CD4-positive, alpha-beta T cell treated with Interleukin-4 for 1 hour (primary cell): ENCODE data around the gene TWIST1.

ENCODE experiments used
- DNase-seq, 2 donors: peaks; one replicate each; pipeline ENCODE4 v3.0.0-alpha.2; 2020 to 2022

Gene TWIST1

DNA sequence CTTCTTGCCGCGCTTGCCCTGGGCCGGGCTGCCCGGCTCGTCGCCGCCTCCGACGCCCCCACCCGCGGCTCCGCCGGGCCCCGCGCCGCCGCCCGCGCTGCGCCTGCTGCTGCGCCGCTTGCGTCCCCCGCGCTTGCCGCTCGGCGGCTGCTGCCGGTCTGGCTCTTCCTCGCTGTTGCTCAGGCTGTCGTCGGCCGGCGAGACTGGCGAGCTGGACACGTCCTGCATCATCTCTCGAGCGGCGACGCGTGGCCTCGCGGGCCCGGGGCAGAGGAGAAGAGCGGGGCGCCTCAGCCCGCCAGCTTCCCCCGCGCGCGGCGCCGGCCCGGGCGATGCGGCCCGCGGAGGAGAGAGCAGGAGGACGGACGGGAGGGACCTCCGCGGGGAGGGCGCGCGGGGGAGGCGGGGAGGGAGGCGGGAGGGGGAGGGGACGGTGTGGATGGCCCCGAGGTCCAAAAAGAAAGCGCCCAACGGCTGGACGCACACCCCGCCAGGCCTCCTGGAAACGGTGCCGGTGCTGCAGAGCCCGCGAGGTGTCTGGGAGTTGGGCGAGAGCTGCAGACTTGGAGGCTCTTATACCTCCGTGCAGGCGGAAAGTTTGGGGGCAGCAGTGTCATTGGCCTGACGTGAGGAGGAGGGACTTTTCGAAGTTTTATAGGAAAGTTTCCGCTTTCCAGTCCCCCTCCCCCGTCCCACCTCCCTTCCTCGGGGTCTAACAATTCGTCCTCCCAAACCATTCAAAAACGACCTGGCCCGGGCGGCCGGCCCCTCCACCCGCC lies at the start of gene TWIST1:
Gene TWIST1 (minus strand): TSS at position 546 of the 779 bp plus-strand sequence. CDS start 315 bp downstream, at position 231.
- DNase-seq: no peak

DNA sequence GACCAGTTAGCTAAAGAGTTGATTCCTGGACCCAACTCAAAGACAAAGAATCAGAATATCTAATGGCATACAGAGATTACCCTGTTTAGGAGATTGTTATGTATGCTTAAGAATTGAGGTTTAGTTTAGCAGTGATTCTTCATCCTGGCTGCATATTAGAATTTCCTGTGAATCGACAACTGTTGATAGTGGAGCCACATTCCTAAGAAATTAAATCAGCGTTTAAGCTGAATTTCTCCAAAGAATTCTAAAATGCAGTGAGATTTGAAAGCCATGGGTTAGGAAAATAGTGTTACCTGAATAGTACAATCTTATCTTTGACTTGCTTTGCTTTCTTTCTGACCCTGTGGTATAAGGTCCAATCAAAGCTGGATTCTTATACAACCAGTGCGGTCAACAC lies 44.2 kb upstream of the TWIST1 start:
- DNase-seq: no peak

DNA sequence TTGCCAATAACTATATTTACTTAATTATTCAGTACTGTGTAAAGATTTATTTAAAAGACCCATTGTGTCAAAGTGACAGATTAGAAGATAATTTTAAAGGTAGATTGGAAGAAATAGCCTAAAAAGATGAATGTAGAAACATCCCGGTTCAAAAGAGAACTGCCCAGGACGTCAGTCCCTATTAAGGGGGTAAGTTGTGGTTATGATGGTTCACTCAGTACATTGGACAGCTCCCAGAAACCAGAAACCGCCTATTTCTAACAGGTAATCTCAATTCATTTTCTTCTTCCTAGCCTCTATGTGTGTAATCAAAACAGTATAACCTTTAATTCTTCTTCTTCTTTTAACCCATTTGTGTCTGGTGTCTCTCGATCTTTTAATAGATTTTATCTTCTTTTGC lies 29.3 kb upstream of the TWIST1 start:
- no peak for DNase-seq

DNA sequence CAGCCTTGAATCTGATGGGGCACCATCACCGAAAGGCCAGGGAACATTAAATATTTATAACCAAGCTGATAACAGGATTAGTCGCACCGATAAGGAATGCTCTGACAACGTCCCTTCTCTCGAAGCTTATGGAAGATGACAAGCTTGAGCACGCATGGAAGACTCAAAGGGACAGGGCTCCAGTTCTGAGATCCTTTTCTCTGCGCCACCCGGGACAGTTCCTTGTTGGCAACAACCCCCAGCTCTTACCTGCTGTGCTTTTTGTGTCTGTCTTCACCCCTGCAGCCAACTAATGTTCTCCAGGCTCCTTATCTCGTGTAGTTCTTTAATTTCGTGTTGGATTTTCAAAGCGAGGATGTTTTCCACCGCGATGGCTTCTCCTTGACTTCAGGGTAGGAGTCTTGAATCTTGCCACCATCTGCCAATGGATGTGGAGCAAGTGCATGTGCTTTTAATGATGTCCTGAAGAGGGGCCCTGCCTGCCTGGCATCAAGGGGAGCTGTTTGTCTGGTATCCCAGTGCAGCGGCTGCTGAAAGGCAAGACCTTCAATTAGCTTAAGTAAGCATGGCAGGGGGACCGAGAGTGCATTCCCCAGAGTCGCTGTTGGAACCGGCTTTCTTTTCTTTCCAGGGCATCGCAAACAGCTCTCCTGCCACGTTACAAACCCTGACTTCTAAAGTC lies 28.1 kb upstream of the TWIST1 start:
- DNase-seq: no peak

DNA sequence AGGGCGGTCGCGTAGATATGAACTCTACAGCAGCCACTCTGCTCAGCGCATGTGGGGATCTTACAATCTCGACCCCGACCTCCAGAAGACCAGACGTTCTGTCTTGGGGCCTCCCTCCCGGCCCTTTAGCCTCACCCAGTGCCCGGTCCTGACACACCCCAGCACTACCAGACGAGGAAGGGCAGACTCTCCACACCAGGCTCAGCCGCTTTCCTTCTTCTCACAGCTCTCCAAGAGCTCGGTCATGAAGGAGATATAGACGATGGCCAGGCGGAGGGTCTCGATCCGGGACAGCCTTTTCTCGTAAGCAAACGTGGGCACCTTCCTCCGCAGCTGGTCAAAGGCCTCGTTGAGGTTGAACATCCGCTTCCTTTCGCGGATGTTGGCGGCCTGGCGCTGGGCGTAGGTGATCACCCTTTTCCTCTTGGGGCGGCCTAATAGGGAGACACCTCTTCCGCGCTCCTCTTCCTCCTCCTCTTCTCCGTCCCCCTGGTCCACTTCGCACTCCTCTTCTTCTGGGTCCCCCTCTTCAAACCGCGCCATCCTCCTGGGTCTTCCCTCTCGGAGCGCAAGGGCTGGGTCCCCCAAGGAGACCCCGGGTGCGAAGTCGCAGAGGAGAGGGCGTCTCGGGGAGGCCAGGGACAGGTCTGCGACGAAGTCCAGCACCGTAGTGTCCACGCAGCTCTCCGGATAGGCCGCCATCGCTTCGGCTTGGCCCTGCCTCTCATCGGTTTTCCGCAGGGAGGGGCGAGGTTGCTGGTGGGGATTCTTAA lies 27.4 kb upstream of the TWIST1 start, which contains the start of gene FERD3L:
Gene FERD3L (minus strand): TSS at position 761 of the 773 bp plus-strand sequence. CDS start 59 bp downstream, at position 702.
- DNase-seq: no peak

DNA sequence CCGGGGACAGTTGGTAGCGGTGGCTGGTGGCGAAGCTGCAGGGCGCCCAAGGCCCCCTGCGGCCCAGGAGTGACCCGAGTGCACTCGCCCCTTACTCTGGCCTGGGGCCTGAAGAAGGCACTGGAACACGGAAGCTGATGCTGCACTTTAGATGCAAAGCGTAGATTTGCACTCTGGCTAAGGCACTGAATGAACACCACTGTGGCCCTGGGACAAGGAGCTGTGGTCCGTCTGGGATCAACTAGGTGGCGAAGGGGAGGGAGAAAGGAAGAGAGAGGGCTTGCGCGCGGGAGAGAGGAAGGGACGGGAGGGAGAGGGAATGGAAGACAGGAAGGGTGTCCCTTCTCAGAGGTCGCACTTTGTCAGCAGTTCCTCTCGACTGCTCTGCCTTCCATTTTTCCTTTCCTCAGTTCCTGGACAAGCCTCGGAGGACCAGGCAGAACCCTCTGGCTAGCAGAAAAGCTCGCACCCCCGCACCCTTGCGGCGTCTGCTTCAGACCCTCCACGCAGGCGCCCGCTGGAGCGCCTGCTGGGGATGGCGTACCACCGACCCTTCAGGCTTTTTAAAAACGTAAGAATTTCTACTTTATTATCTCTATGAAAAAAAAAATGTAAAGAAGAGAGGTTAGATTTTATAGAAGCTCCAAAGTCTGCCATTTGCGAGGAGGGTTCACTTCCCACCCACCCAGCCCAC lies 26.6 kb upstream of the TWIST1 start:
- no peak for DNase-seq

DNA sequence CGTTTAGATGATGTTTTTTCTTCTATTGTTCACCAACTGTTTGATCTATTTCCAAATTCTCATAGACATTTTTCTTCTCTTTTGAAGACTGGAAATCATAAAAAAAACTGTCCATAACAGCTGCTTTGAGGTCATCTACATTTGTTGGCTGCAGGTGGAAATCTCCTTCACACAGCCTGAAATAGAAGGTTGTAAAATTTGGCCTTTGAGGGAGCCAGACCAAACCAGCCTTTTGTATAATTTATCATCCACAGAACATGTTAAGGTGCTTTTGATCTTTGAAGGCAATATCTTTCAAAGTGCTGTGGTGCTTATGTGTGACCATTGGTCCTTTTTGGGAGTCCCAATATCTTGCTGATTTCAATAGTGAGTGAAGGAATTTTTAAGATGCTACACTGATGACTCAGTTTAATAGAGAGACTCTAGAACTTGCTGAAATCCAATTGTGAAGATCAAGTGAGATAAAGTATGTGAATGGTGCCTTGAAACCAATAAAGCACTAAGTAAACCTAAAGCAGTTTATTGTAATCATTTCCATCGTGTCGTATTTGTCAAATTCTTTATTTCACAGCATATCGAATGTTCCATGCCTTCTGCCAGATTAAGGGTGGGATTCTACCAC lies 22.4 kb upstream of the TWIST1 start:
- no peak for DNase-seq

DNA sequence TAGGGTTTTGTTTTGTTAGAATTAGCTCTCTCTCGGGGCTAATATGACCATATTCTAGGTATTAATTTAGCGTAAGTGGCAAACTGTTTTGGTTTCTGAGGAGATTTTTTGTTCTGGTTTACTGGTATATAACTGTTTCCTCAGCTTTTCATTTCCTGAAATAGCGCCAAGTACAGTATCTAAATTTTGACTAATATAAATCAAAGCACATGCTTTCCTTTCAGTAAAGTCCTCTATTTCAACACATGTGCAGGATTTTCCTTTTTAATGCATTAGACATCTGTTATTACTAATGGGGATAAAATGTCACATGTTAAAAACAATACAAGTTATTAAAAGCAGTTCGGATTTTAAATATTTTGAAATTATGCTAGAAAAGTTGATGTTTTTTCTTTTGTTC lies 16.4 kb upstream of the TWIST1 start:
- DNase-seq: no peak

DNA sequence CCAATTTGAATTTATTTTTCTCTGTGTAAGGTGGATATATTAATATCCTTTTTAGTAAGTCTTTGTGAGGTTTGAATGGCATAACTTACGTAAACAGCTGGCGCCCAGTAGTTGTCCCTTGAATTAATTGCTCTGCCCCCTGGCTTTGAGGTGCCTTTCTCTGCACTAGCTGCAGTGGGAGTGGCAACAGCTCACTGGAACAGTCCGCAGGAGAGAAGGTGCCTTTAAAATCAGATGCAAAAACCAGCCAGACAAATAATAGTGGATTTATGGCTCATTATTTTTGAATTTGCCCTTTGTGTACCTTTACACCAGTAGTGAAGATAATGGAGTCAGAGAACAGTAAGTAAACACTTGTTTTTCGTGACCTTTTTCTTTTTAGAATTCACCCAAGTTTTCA lies 16.0 kb upstream of the TWIST1 start:
- DNase-seq: no peak

DNA sequence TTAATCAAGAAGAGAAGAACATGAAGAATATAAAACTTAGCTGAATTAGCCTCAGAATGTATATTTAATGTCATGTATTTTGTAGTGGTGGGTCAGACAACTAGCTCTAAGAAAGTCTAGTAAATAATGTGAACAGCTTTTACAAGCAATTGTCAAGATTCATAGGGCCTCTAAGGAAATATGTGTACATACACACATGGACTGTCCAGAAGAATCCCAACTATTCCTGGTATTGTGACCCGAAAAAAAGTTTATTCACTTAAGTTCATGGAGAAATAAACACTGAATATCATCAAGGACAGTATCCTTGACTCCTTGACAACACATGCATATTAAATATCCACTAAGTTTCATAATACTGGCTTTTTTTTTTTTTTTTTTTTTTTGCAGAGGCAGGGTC lies 11.4 kb upstream of the TWIST1 start:
- DNase-seq: no peak

DNA sequence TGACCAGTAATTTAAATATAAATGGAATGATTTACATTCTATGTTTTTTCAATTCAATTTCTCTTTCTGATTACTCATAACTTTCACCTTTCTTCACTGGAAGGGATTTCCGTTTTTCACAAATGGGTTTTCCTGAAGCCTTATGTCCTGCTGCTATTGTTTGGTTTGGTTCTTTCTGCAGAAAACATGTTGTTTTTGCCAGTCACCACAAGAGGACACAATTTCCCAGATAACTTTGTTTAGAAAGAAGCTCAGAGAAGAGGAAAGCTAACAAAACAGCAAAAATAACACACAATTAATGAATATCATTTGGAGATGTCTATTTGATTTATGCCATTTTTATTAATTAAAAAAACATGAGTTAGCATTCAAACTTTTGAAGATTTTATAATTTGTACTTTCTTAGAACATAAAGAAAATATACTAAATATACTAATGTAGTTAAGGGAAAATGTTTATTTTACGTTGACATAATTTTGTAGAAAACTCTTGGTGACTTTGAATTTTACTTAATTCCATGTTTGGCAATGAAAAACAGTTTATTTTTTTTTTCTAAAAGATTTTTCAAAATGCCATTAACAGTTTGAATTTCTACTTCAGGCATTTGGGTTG lies 4.6 kb upstream of the TWIST1 start:
- no peak for DNase-seq

DNA sequence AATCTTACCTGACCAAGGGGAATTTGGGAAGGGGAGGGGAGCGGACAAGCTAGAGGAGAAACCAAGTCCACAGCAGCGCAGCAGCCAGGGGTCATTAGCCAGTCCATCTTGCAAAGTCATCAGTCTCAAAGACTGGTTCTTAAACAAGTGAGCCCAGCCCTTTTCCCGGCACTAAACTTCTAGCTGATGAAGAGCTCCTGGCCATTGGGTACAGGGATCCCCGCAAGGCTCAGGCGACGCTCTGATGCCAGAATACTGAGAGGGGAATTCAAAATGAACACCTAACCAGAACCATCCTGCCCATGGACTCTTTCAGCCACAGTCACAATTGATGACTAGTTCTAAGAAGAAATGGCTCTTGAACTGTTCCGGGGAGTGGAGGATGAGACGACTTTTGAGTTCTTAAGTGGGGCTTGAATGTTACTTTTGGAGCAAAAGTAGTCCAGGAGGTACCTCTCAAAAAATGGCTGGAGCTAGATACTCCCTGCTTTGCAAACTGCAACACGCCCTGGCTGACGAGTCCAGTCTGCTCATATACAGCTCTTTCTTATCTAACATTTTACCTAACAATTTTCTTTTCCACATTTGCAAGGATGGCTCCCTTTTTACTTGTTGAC lies 2.5 kb upstream of the TWIST1 start:
- no peak for DNase-seq

DNA sequence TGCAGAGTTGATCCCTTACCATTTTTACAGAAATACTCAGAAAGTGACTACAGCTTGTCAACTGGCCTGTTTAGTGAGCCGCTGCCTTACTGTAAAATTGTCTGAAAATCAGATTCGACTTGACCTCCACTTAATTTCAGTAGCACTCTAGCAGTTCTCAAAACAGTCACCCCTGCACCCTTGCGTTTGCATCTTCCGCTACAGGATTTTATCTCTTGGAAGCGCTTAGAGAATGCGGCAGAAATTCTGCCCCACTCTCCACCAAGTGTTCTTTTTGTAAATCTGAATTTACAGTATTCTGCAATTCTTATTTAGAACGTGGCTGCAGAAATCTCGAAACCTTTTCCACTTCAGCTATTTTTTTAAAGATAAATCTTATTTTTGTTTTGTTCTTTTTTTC lies 1.9 kb upstream of the TWIST1 start:
- DNase-seq: no peak

DNA sequence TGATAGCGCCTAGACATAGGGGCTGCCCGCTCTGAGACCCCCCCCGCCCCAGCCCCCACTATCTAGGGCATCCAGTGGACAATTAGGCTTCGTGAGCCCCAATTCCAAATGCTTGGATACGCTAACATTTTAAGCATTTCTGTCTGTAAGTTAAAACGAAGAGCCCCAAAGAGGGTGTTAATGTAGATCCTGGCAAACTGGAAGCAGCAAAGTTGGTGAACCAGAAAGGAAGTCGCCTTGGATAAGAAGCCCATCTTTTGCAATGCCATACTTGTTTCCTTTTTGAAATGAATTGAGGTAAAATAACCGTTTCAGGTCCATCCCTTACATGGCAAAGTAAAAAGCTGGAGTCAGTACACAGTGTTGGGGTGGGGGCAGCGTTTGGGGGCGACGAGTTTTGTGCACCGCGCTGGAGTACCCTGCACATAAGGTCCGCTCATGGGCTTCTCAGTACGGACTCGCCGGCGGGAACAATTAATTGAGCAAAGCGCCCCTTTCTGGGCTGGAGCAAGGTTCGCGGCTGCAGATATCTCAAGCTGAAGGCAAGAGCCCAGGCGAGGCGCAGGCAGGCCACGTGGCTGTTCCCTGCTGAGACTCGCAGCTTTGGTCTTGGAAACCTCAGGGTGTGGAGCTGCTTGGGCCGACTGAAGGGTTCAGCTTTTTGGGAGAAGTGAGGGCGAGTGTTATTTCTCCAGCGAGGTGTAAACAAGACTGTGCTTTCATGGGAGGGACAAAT lies 1.4 kb upstream of the TWIST1 start:
- no peak for DNase-seq

DNA sequence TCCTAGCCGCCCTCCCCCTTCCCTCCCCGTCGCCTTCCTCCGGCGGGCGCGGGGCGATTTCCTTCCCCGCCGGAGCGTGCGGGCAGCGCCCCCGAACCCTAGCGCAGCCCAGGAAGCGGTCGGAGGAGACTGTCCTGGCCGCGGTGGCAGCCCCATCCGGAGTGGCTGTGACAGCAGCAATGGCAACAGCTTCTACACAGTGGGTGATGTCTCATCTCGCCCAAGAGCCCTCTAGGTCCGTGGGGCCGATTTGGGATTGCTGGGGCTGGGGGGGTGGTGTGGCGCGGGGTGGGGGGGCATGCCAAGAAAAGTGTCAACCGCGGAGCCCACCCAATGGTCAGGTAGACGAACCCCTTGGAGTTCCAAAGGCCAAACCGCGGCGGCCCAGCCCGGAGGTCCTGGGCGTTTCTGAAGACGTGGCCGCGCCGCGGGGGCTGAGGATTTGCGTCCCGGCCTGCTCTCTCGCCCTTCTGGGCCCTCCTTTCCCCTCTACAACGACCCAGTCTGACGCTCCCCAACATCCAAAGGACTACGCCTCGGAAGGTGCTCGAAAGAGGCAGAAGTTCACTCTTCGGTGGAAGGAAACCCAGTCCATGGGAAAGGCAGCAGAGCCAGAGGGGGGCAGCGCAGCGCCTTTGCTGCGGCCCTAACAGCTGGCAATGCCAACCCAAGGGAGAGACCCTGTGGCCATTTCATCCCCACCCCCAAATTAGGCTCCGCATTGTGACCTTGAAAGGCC lies 603 bp upstream of the TWIST1 start:
- DNase-seq: no peak

DNA sequence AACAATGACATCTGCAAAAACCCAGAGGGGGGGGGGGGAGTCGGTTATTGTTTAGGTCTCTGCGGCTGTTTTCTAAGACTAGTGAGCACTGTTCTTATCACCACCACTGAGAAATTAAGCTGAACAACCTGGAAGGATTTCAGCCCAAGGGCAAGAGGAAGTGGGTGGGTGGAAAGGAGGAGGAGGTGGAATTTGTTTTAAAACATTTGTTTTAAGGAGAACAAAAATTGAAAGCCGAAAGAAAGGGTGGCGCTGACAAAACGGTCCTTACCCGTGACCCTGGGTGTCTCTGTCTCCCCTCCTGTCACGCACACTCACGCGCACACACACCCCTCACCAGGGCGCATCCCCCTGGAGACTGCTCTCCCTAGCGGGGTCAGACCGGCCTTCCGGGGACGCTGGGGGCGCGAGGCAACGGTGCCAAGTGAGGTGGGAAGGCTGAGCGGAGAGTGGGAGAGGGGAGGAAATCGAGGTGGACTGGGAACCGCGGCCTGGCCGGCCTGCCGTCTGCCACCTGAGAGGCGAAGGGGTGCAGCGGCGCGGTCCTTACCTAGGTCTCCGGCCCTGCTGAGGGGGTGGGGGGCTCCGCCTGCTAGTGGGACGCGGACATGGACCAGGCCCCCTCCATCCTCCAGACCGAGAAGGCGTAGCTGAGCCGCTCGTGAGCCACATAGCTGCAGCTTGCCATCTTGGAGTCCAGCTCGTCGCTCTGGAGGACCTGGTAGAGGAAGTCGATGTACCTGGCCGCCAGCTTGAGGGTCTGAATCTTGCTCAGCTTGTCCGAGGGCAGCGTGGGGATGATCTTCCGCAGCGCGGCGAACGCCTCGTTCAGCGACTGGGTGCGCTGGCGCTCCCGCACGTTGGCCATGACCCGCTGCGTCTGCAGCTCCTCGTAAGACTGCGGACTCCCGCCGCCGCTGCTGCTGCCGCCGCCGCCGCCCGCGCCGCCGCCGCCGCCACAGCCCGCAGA lies 1.0 kb downstream of the TWIST1 start:
- no peak for DNase-seq

DNA sequence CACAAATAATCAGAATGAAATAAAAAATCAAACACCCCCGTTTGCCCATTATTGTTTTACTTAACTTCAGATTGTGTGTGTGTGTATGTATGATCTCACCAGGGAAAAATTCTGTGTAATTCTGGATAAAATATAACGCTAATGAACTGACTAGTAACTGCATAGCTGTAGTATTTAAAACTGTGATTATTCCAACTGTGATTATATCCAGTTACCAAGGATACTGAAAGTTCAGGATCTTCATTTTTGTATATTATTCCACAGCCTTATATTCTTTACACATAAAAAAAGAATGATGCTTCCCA lies 2.9 kb downstream of the TWIST1 start:
- no peak for DNase-seq

DNA sequence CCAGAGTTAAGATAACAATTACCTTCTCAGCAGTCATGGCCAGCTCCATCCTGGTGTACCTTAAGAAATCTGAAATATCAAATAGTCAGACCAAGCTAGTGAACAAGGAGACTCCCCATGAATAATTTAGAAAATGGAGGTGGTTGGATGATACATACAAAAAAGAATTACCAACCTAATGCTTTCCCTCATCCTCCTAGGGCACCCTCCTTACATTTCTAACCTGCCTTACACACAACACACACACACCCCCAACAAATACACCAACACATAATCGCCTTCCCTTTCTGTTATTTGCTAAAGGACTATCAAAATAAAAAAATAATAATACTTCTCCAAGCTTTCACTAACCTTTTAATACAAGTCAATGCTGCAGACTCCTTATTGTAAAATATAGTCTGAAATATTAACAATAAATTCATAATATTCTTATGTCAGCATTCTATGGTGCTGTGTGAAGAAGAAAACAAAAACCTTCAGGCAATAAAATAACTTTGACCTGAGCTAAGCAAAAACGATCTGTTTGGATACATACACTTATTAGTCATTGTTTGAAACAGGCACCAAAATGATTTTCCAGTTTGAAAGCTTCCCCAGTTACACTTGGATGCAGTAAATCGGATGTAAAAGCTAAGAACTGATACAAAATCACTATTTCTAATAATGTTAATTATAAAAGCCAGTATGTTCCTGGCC lies 3.4 kb downstream of the TWIST1 start:
- no peak for DNase-seq

DNA sequence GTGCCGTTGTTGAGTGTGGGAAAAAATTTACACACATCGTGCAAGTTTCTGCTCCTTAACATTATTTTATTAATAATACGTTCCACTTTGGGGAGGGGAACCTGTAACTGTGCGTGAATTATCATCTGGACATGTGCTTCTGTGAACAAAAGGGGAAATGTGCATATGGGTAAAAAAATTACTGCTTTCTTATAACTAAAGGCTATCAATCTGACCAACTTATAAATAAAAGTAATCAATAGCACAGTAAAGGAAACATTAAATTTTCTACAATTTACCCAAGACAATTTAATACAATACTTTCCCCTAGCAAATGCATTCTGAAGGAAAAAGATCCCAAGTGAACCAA lies 4.5 kb downstream of the TWIST1 start:
- DNase-seq: no peak
